NCI-H2107 treated with DMSO at 0.1 percent for 48 hours (cell line): ENCODE data around the gene SSBP3.

Experiments
- DNase-seq: peaks from one replicate; lab custom pipeline; 2025; ENCODE audit not compliant: unreplicated experiment; lab: John Stamatoyannopoulos, UW

Gene SSBP3

DNA sequence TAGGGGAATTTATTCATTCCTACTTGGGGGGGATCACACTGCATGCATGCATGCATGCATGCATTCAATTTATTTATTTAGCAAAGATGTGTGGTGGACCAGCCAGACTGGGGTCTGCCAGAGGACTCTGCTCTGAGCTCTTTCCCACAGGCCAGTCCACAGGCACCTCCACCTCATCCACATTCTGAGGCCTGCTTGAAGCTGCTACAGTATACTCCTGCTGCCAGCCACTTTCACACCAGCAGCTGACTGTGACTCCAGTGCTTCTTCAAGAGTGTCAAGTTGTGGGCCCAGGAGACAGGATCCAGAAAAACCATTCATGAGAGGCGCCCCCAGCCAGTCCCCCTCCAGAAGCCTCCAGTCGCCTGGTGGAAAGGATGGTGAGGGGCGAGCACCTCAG is 30.9 kb downstream of the SSBP3 start:
- DNase-seq: no peak

DNA sequence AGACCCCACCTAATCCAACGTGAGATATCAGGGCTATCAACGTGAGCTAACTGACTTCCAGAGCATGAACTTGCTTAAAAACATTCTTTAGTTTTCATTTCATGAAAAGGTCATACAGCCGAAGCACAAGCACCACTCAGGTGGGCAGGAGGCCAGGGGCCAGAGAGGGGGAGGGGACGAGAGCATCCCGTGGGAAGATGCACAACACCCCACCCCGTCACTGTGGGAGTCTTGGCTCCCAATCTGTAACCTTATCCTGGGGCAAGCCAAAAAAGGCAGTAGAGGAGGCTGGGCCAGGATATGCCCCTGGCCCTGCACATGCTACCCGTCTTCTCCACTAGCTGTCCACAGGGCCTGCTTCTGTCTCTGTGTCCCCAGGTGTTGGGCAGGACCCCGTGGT is 31.4 kb downstream of the SSBP3 start:
- no peak for DNase-seq

DNA sequence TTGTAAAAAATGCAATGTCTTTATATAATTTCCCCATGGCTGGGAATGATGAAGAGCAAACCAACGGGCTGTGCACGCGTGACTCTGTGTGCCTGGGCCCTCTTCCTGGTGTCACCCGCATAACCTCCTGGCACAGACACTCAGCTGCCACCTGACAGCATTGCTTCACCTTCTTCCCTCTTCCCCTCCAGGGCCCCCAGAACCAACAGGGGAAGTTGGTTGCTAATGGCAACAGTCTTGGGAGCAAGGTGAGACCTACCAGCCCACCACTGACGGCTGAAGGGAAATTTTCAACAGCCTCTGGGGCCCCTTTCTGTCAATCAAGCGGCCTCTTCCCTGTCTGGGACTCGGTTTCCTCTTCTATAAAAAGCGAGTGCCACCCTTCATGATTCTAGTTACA is 33.2 kb downstream of the SSBP3 start:
- no peak for DNase-seq

DNA sequence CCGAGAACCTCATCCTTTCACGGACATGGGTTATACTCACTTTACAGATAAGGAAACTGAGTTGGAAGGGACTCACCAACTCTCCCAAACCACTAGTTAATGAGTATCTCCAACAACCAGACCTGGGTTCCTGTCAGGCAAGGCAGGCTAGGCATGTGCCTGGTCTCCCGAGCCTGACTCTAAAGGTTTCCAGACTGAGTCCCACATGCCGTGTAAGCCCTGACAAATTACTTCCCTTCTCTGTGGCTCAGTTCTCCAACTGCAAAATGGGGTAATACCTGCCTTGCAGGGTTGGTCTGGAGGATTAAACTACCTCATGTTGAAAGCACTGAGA is 34.3 kb downstream of the SSBP3 start:
- DNase-seq: no peak

DNA sequence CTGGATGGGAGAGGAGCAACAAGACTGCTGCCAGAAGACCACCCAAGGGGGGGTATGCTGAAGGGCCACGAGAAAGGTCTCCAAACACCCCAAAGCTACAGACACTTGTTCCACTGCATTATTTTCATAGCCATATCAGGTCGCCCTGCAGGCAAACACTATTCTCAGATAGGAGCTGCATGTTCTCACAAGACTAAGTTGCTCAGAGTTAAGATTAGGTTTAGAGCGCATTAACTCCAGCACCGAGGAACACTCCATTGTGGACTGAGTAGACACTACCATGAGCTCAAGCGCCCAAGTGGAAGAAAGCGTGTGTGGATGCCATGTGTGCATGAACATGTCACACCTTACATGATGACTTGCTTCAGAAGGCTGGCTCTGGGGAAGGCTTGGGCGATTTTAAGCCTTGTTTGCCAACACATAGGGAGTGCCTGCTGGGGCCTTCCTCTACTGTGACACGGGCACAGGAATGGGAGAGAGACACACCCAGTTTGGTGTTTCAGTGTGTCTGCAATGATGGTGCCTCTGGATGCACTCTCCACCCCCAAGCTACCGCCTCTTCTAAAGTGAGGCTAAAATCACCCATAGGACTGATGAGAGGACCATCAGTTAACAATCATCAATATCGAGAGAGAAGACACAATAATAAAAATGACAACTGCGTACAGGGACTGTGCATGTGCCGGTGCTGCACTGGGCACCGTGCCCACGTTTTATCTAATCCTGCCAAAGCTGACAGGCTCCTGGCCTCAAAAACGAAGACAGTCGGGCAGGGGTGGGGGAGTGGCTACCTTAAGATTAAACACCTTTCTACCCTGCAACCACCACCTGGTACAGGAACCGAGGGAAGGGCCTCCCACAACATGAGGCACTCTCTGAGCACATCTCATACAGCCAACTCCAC is 34.9 kb downstream of the SSBP3 start:
- DNase-seq: no peak

DNA sequence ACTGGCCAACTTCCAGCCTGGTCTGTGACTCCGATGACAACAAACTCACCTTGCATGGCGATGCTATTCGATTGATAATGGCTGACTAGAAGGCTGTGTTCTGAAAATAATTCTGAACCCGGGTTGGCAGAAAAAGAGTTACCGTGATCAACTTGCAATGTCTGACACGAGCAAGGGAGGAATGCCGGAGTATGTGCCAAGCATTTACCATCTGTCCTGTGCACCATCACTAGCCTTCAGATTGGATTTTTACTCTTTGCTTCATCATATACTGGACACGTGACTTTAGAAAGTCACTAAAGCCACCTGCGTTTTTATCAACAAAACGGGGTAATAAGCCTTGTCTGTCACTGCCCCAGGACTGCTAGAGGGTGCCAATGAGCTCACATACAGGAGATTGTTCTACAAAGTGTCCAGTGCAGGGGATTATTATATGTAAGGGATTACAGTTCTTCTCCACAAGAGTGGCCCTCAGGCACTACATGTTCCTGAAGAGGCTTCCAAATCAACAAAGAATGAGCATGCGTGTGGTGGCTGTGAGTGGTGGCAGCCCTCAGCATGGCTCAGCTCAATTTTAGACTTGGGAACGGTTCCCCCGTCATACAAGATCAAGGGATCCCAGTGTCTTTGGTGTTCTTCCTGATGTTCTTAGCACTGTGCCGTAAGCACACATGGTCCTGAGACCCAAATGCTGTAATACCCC is 35.8 kb downstream of the SSBP3 start:
- no peak for DNase-seq

DNA sequence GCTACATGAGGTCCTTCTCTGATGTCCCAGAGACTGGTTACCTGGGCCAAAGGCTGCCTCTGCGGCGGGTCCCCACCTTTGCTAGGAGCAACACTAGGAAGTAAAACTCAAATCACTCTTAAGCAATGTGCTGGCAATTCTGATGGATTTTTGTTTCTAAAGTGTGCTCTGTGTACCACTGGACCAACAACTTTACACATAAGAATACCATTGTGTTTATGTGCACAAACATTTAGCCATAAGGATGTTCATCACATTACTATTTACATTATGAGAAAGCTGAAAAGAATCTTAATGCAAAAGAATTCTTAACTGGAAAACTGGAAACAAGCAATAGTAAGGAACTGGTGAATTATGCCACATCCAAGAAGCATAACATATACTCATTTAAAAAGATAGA is 38.6 kb downstream of the SSBP3 start:
- DNase-seq: no peak

DNA sequence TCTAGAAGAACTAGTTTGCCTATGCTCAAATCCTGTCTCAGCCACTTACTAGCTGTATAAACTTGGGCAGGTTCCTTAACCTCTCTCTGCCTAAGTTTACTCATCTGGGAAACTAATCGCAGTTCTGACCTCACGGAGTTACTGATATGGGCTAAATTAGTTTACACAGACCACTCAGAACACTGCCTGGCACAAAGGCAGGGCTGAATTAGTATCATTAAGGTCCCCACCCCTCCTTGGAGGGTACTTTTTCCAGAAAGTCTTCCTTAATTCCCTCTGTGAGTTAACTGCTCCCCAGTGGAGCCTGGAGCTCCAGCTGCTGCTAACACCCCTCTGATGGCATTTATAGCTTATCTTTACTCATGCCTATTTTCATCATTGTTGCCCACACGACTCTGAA is 40.3 kb downstream of the SSBP3 start:
- no peak for DNase-seq

DNA sequence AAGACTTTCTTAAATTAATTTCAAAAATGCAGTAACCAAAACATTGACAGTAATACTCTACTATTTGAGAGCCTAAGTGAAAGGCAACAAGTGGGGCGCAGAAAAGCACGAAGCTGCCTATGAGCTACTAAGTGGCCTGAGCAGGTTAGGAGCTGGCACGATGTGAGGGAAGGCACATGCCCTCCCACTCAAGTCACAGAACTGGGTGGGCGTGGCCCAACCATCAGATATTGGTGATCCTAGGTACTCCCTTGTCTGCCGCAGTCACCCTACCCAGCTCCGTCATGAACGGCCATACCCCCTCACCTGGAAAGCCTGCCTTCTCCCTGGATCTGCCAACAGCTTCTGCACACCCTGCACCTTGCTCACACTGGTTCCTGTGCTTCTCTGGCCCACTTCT is 40.8 kb downstream of the SSBP3 start:
- DNase-seq: no peak

DNA sequence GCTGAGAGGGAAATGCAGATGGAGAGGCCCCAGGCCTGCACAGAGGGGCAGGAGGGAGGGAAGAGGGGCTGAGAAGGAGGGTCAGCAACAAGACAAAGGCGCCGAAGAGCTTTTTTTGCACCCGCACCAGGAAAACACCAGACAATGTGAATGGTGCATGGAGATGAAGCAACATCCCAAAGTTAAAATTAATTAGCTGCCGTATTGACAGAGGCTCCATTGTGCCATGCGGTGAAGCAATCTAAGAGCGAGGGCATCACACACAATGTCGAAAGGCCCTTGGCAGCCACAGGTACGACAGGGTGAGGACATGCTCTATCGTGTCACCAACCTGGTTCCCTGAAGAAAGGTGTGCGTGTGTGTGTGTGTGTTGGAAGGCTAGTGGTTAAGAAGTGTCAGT is 41.2 kb downstream of the SSBP3 start:
- no peak for DNase-seq

DNA sequence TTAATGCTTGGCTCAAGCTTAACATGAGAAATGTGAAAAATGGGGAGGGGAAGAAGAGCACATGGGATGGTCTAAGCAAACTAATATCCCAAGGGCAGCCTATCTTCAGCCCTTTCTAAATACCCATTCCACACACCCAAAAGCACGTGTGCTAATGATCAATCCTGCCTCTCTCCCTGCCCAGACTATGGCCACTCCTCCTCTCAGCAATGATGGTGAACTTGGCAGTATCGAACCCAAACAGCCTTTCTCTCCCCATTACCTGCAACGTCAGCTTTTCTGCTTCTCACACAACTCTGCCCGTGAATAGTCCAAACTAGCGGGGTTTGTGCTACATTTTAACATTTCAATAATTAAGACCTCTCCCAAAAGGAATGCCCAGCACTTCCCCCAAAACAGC is 41.6 kb downstream of the SSBP3 start:
- no peak for DNase-seq

DNA sequence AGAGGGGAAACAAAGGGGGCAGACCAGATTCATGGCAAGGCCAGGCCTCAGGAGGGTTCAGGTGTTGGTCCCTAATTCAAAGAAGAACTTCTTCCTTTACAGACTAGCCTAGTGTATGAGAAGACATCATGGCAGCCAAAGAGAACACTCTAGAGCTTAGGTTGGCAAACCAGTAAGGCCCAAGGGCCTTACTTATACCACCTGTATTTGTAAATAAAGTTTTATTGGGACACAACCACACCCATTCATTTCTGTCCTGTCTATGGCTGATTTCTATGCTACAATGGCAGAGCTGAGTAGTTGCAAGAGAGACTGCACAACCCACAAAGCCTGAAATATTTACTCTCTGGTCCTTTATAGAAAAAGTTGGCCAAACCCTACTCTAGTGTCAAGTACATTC is 42.3 kb downstream of the SSBP3 start:
- DNase-seq: no peak

DNA sequence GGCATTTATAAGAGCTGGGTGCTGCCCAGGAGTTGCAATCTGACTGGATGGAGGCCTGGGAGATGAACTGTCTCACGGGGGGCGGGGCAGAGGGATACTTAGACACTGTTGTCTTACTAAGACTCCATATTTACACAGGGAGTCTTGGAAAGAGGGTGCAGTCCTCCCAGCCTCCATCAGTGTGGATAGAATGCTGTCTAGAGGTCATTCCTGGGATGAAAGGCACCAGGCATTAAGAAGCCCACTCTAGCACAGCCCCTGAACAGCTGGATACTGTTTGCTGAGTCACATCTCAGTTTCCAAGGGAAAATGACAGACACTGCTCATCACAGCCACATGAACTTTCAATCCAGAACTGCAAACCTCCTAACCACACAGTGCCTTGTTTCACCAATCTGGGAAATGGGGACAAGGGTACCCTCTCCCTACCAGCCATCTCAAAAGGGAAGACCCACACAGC is 43.3 kb downstream of the SSBP3 start:
- no peak for DNase-seq

DNA sequence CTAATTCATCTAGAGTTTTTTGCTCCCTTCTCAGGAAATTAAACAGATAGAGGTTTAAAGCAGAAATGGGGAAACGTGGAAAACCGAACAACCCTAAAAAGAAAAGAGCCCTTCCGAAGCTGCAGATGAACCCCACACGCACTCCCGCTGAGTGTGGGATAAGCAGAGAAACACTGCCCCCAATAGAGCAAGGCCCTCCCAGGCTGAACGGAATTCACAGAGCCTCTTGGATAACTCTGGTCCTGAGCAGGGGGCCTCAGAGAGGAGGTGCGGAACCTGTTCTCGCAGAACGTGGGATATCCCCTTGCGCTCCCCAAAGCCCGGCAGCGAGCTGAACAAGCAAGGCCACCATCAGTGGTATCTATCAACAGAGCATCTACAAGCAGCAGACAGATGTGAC is 44.9 kb downstream of the SSBP3 start:
- DNase-seq: no peak

DNA sequence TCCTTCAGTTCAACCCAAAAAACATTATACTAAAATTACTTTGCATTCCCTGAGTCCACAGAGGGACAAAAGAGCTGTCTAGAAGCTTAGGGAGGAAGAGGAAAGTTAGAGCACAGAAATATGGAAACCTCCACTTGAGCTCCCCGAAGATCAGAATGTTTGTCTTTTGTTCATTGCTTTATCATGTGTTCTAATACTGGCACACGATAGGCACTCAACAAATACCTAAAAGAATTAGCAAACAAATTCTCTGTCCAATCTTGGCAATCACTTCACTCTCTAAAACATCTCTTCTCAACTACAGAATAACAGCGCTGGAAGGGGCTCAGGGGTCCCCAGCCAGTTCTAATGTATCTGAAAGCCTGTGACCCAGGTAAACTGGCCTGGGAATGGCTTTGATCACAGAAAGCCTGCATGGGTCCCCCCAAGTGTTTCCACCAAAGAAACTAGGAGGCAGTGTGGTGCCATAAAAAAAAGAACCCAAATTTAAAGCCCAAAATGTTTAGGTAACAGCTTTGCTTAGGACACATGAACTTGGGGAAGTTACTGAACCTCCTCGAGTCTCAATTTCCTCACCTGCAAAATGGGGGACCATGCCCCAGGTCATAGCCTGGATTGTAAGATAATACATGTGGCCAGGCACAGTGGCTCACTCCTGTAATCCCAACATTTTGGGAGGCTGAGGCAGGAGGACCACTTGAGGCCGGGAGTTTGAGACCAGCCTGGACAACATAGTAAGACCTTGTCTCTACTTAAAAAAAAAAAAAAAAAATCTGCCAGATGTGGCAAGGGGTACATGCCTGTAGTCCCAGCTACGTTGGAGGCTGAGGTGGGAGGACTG is 45.8 kb downstream of the SSBP3 start:
- DNase-seq: no peak

DNA sequence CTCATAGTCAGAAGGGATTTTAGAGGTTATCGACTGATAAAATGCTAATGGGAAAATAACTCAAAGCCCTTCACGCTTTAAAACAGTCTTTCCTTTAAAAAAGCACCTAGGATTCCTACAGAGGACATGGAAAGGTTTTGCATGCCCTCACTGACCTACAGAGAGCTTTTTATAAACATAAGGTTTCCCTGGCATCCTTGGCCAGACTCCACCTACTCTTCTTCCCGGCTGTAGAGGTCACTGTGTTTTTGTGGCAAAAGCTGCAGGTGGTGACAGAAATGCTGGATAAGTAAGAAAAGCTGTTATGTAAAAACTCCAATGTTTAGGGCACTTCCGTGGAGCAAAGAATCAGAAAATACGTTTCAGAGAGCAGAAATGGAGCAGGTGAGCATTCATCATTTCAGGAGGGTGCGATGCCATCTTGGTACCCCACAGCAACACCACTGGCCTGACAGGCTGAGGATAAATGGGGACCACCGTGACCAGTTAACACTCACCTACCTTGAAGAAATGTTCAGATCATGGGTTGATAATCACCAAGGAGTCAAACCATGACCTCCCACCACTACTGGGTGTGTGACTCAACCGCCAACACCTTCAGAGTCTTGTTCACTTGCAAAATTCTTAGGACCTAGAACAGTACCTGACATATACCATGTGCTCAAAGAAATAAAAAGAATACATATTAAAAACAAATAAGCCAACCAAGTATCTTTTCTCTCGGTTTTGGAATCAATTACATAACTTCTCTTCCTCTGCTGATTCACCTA is 46.6 kb downstream of the SSBP3 start:
- DNase-seq: no peak

DNA sequence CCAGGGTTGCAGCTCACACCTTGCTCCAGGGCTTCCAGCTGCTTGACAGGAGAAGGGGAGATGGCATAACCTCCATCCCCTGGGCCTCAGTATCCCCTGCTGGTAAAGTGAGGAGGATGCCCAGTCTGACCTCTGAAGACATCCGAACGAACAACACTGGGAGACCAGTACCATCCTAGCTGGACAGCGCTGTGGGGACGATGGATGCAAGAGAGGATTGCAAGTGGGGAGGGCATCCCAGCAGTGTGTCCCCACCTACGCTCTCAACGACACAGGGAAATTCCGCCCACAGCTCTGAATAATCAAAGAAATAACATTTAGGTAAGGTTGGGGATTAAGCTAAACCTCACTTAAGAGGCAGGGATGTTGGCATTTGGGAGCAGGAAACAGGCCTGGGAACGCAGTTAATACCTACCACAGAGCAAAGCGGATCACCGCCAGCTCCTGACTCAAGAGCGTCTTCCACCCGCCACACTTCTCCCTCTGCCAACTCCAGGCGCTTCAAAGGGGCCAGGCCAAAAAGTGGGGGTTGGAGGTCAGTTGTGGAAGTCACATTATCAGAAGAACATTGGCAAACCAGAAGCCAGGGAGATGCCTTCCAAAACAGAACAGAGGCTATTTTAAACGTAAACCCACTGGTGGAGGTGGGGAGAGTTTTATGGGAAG is 47.6 kb downstream of the SSBP3 start:
- DNase-seq: no peak

DNA sequence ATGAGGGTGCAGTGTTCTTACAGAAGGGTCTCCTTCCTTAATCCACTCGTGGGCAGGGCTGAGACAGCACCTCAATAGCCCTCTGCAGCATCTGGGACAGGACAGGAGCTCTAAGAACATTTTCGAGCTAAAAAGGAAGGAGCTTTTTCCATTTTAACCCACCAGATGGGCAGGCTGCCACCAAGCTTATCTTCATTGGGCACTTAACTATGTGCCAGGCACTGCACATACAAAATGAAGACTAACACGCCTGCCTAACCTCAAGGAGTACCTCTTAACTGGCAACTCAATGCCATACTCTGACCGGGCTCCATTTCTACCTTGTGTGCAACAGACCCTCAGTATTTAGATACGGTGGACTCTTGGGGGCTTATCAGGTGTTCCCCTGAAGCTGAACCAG is 48.2 kb downstream of the SSBP3 start:
- no peak for DNase-seq

DNA sequence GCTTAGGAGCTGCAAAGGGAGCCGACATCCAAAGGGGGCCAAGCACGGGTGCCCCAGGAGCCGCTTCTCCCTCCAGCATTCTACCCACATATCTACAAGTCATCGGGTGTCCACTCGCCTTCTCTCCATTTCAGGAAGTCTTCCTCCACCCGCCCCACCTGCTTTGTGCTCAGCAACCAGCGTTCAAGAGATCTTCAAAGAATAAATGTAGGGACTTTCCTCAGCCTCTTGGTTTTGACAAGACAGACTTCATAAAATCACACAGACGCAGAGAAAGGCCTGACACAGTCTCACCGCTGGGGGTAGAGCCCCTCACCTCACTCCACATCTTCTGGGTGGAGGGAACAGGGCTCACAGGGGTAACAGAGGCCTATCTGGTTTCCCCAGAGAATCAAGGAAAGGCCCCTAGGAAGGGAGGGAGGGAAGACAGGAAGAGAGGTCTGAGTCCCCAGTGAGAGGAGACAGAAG is 49.5 kb downstream of the SSBP3 start:
- no peak for DNase-seq

DNA sequence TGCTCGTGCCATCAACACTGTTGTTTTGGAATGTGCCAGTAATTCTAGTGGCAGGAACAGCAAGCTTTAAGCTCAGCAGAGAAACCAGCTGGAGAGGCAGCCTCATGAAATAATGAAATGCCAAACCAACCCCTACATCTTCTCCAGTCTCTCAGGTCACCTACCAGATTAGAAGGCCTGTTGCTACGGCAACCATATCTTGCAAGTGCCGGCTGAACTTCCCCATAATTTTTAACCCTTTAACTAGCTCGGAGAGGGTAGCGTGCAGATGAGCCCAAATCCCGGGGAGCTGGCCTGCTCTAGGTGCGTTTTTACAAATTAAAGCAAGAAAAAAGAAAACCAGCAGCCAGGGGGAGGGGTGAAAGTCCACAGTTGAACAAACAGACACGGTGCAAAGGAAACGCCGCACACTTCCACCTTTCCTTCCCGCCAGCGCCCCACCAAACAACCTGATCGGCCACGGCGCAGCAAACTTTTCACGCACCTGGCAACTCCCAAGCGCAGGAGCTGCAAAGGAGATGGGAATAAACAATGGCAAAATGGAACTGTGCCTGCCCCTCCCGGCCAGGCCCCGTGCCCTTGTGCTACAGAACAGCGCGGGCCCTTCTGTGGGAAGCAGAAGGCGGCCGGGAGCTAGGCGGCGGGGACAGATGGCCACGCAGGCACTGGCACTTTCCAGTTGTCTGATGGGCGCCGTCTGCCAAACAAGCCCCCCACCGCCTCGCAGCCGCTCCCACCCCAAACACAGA is 50.1 kb downstream of the SSBP3 start:
- no peak for DNase-seq
